ENCODE measurements around the gene URB1.

DNA sequence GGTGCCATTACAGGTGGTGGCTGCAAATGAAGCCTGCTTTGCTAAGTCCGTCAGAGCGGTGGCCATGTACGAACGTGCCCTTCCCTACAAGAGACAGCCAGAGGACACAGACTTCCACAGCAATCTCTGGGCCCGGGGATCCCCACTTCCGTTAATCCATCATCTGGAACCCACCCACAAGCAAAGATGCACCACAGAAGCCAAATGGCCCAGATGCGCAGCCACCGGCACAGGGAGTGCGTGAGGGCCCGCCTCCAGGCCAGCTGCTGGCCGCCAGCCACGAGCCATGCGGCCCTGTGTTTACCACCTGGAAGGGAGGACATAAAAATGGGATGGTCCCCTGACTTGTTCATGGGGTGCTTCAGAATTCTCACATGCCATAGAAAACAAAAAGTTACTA, 72.1 kb downstream of the URB1 start:
- no peak for TF ChIP-seq SIN3A (IDR thresholded peaks at IDR 0.05; ENCODE audit: borderline replicate concordance in 2 of 2, control insufficient read depth in 1 of 2, low read depth in 2 of 2, low read length in 2 of 2)
- no peak for TF ChIP-seq POLR2AphosphoS5 (IDR thresholded peaks at IDR 0.05; ENCODE audit: control insufficient read depth, insufficient read depth, low read depth, low read length)
- TF ChIP-seq, protein P1, sequence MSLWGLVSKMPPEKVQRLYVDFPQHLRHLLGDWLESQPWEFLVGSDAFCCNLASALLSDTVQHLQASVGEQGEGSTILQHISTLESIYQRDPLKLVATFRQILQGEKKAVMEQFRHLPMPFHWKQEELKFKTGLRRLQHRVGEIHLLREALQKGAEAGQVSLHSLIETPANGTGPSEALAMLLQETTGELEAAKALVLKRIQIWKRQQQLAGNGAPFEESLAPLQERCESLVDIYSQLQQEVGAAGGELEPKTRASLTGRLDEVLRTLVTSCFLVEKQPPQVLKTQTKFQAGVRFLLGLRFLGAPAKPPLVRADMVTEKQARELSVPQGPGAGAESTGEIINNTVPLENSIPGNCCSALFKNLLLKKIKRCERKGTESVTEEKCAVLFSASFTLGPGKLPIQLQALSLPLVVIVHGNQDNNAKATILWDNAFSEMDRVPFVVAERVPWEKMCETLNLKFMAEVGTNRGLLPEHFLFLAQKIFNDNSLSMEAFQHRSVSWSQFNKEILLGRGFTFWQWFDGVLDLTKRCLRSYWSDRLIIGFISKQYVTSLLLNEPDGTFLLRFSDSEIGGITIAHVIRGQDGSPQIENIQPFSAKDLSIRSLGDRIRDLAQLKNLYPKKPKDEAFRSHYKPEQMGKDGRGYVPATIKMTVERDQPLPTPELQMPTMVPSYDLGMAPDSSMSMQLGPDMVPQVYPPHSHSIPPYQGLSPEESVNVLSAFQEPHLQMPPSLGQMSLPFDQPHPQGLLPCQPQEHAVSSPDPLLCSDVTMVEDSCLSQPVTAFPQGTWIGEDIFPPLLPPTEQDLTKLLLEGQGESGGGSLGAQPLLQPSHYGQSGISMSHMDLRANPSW (CRISPR knock-in tag; IDR thresholded peaks at IDR 0.05) = no peak
